Gastrocnemius medialis (tissue), 4 donors: Measurements from ENCODE around the gene SPECC1L. TPM values are rescaled to one million over a fixed set of nuclear protein-coding genes. Genes with fewer than 3 reads are reported as not detected.
A peak's percentile ranks its signal among the peaks of the same experiment; 100 is the strongest.

Source experiments
- ATAC-seq, 2 donors: fragments of 150-250 bp; one replicate each; pipeline ENCODE4 v1.9.1; 2016
- DNase-seq, 2 donors: peaks; one replicate each; pipeline ENCODE4 v3.0.0-alpha.2; 2019
- H3K27ac ChIP-seq, 4 donors: fragments of 200-600 bp; sonication (generic); 1 replicate in 1 of 4; 2 replicates in 3 of 4; pipeline ENCODE4 v1.5.1; 2016 to 2018; ENCODE audit warnings: mild to moderate bottlenecking in 2 of 4, moderate library complexity in 1 of 4
- H3K27me3 ChIP-seq, 3 donors: fragments of 200-600 bp; sonication (generic) in 2 of 3; 1 replicate in 1 of 3; 2 replicates in 2 of 3; pipeline versions ENCODE4 v1.5.1 to v1.6.0; 2016 to 2019; ENCODE audit warnings: mild to moderate bottlenecking in 1 of 3, moderate library complexity in 1 of 3
- H3K36me3 ChIP-seq, 2 donors: fragments of 200-600 bp; sonication (generic) in 1 of 2; one replicate each; pipeline ENCODE4 v1.5.1; 2017 to 2018
- H3K4me1 ChIP-seq, 2 donors: fragments of 200-600 bp; sonication (generic) in 1 of 2; one replicate each; pipeline ENCODE4 v1.5.1; 2016 to 2017; ENCODE audit warnings: mild to moderate bottlenecking in 2 of 2
- H3K4me3 ChIP-seq, 4 donors: fragments of 200-600 bp; sonication (generic) in 3 of 4; 1 replicate in 1 of 4; 2 replicates in 3 of 4; pipeline ENCODE4 v1.5.1; 2016 to 2019; ENCODE audit warnings: mild to moderate bottlenecking in 2 of 4
- H3K9me3 ChIP-seq, 3 donors: fragments of 200-600 bp; sonication (generic) in 2 of 3; 1 replicate in 1 of 3; 2 replicates in 2 of 3; pipeline ENCODE4 v1.5.1; 2016 to 2019
- POLR2A ChIP-seq, 2 donors: fragments of 450-650 bp; IDR thresholded peaks; one replicate each; pipeline ENCODE4 v1.6.1; 2017; ENCODE audit warnings: antibody characterized with exemption in 2 of 2, mild to moderate bottlenecking in 2 of 2, moderate library complexity in 2 of 2
- in situ Hi-C, 4 donors: fragments of 200-750 bp; cut with MboI; loops; one replicate each; pipeline versions ENCODE4 v1.15.0 to v1.8.0; 2017; ENCODE audit warnings: low sequenced_read_pairs in 4 of 4
- intact Hi-C: fragments of 100-400 bp; cut with DNase I; formaldehyde crosslinking; loops from one replicate; pipeline ENCODE4 v1.15.1; 2023; ENCODE audit warnings: low total_unique reads
- total RNA-seq, 4 donors: library from RNA; depleted of rRNA; stranded (reverse); fragments of >200 nt; gene quantifications; one replicate each; pipeline versions ENCODE4 v1.1.0 to v1.2.3, GENCODE V29; 2016
- TF ChIP-seq, protein P1 (sequence below), 5 experiments: fragments of 450-650 bp in 3 of 5; fragments of 200-600 bp in 2 of 5; sonication (generic) in 2 of 5; IDR thresholded peaks in 4 of 5; conservative IDR thresholded peaks in 1 of 5; 1 replicate in 4 of 5; 2 replicates in 1 of 5; pipeline ENCODE4 v1.5.1; 2016 to 2019; ENCODE audit warnings: antibody characterized with exemption in 5 of 5, mild to moderate bottlenecking in 3 of 5, moderate library complexity in 3 of 5

The SPECC1L gene
- total RNA-seq, 4 donors from 2014 or later, result 16.2 to 19.9 (median 18.7) TPM

DNA sequence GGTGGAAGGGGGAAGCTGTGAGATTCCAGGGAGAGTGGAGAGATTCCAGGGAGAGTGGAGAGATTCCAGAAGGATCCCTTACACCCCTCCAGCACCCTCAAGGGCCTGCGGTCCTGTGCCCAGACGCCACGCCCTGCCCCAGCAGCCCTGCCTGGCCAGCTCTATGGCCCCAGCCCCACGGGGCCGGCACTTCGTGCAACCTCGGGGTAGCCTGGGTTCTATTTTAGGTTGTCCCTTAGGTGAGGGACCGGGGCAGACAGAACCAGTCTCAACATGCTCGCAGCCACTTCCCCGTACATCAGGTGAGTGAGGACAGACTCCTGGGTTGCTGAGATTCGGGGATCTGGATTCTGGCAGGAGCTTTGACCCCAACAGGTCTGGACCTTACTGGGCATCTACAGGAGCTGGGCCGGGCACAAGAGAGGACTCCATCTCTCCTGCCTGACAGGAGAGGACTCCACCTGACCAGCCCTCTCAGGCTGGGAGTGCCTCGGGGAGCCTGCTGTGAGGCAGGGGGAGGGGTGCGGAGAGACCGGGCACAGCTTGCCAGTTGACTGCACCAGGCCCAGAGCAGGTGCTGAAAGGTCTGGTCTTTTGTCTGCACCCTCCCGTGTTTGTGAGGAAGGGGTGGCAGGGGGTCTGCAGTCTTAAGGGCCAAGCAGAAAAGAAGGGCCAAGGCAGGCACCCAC is 148.3 kb downstream of the SPECC1L start:
- no peak overlapping the region for H3K4me3 ChIP-seq
- H3K27me3 ChIP-seq, result no peaks in the 10 kb centered on the region
- no peak for TF ChIP-seq POLR2A (IDR thresholded peaks at IDR 0.05)
- TF ChIP-seq, protein P1, sequence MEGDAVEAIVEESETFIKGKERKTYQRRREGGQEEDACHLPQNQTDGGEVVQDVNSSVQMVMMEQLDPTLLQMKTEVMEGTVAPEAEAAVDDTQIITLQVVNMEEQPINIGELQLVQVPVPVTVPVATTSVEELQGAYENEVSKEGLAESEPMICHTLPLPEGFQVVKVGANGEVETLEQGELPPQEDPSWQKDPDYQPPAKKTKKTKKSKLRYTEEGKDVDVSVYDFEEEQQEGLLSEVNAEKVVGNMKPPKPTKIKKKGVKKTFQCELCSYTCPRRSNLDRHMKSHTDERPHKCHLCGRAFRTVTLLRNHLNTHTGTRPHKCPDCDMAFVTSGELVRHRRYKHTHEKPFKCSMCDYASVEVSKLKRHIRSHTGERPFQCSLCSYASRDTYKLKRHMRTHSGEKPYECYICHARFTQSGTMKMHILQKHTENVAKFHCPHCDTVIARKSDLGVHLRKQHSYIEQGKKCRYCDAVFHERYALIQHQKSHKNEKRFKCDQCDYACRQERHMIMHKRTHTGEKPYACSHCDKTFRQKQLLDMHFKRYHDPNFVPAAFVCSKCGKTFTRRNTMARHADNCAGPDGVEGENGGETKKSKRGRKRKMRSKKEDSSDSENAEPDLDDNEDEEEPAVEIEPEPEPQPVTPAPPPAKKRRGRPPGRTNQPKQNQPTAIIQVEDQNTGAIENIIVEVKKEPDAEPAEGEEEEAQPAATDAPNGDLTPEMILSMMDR (IDR thresholded peaks at IDR 0.05 in 4 of 5, conservative IDR thresholded peaks at IDR 0.05 in 1 of 5), result no peak
- DNase-seq (no peak), ATAC-seq (no peak)
- H3K4me1 ChIP-seq, result peaks cover 11 to 13% of the 10 kb centered on the region in 2 donors
- no peak overlapping the region for H3K27ac ChIP-seq
- intact Hi-C loops, result loop anchor here (5.0 kb wide), 1 partner anchor 92 kb away; no protein-coding TSS in a partner anchor
- no peaks in the 10 kb centered on the region for H3K9me3 ChIP-seq
- H3K36me3 ChIP-seq, result peaks cover 0 to 29% of the 10 kb centered on the region in 2 donors
- in situ Hi-C loops, result loop anchor here in 2 of 4 donors (5.0 to 10.0 kb wide), 2 partner anchors 76 to 108 kb away; partner anchors contain the start of gene UPB1 (in 1 of the 2)

DNA sequence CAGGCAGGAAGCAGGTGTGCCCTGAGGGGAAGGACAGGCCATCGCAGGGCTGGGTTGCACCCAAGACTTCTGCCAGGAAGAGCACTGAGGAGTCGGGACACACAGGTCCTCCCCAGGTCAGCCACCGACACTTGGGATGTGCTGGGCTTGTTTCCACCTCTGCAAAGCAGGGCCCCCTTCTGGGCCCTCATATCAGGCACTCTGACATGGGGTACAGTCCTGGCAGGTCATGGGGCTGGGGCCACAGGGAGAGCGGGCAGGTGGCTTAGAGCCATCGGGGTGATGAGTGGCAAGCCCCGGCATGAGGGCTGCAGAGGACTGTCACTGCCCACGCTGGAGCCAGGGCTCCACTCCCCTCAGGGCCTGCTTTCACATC is 148.8 kb downstream of the SPECC1L start:
- in situ Hi-C loops (loop anchor here in 2 of 4 donors (5.0 to 10.0 kb wide), 2 partner anchors 75 to 108 kb away; partner anchors contain the start of gene UPB1 (in 1 of the 2)), intact Hi-C loops (loop anchor here (5.0 kb wide), 1 partner anchor 92 kb away; no protein-coding TSS in a partner anchor)

DNA sequence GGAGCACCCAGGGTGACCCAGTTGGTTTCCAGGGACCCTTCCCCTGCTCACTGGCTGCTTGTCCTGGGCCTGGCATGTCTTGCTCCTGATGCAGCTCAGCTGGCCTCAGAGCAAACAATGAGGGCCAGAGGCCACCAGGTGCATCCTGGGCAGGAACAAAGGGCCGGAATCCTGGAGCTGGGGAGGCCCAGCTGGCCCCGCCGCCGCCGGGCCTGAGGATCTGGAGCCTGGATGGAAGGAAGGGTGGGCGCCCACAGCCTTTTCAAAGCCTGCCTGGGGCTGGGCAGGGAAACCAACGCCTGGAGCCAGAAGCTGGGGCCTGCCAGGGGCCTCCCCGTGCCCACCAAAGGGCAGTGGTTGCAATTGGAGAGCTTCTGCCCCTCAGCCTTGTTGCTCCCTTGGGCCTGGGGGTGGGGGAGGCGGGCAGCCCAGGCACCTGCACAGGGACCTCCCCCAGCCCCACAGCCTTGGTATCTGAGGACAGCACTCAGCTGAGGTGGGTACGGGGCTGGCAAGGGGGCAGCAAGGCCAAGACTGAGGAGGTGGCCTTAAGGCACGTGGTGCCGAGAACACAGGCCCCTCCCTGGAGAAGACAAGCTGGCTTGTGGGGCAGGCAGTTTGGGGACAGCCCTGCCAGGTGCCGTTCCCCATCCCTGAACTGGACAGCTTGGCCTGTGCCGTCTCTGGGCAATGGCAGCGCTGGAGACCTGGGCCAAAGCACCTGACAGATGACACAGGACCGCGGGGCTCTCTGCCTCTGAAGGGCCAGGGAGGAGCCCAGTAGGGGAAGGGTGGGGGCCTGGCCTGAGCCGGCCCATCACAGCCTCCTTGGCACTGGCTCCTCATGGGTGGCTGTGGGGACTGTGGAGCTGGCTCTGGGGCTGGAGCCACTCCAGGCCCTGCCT is 149.7 kb downstream of the SPECC1L start:
- H3K4me1 ChIP-seq, result peaks cover 11 to 13% of the 10 kb centered on the region in 2 donors

More for the DNA sequence above, 148.8 kb downstream of the SPECC1L start:
- peaks cover 11 to 13% of the 10 kb centered on the region in 2 donors for H3K4me1 ChIP-seq
- no peak for TF ChIP-seq POLR2A (IDR thresholded peaks at IDR 0.05)
- TF ChIP-seq, protein P1 (IDR thresholded peaks at IDR 0.05 in 4 of 5, conservative IDR thresholded peaks at IDR 0.05 in 1 of 5), result no peak
- H3K9me3 ChIP-seq, result no peaks in the 10 kb centered on the region
- peaks cover 0 to 24% of the 10 kb centered on the region in 2 donors for H3K36me3 ChIP-seq
- H3K27ac ChIP-seq, result no peak overlapping the region
- no peak overlapping the region for H3K4me3 ChIP-seq
- no peak for DNase-seq
- no peak for ATAC-seq
- H3K27me3 ChIP-seq, result peaks cover 3 to 5% (median 5%) of the 10 kb centered on the region in 3 donors

DNA sequence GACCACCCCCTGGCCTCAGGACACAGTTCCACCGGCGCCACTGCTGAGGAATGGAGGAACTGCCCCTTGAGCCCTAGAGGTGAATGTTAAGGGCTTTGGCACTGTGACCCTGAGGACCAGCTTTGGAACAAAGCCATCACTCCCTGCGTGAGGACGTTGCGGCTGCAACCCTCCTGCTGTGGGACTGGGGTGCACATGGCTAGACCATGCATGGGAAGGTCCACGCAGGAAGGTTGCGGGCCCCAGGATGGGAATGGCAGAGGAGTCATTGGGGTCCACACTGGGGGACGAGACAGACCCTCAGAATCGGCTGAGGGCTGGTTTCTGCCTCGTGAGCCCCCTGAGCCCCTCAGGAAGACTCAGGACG is 150.3 kb downstream of the SPECC1L start:
- TF ChIP-seq, protein P1 (IDR thresholded peaks at IDR 0.05 in 4 of 5, conservative IDR thresholded peaks at IDR 0.05 in 1 of 5), result no peak
- TF ChIP-seq POLR2A (IDR thresholded peaks at IDR 0.05), result no peak
- ATAC-seq (no peak), DNase-seq (no peak)
- in situ Hi-C loops (loop anchor here in 1 of 4 donors (10.0 kb wide), 1 partner anchor 104 kb away; no protein-coding TSS in a partner anchor), intact Hi-C loops (loop anchor here (5.0 kb wide), 2 partner anchors 81 to 336 kb away; no protein-coding TSS in a partner anchor)
- Histone ChIP-seq H3K36me3 (peaks cover 0 to 9% of the 10 kb centered on the region in 2 donors), H3K4me1 (peaks cover 11 to 13% of the 10 kb centered on the region in 2 donors), H3K9me3 (no peaks in the 10 kb centered on the region), H3K27me3 (peaks cover 4 to 10% (median 6%) of the 10 kb centered on the region in 3 donors), H3K4me3 (no peak overlapping the region), H3K27ac (no peak overlapping the region)

More for the DNA sequence above, 149.7 kb downstream of the SPECC1L start:
- peak overlapping the region in 2 of 4 donors; percentile 6 to 26 for H3K27ac ChIP-seq
- in situ Hi-C loops, result loop anchor here in 1 of 4 donors (10.0 kb wide), 1 partner anchor 104 kb away; no protein-coding TSS in a partner anchor
- peaks cover 4 to 10% (median 6%) of the 10 kb centered on the region in 3 donors for H3K27me3 ChIP-seq
- DNase-seq (peak in 1 of 2 donors; percentile 34), ATAC-seq (peak; percentile 24 to 31)
- TF ChIP-seq, protein P1 (IDR thresholded peaks at IDR 0.05 in 4 of 5, conservative IDR thresholded peaks at IDR 0.05 in 1 of 5), result no peak
- TF ChIP-seq POLR2A (IDR thresholded peaks at IDR 0.05), result no peak
- H3K4me3 ChIP-seq, result no peak overlapping the region
- intact Hi-C loops, result loop anchor here (5.0 kb wide), 2 partner anchors 82 to 337 kb away; no protein-coding TSS in a partner anchor
- H3K36me3 ChIP-seq, result peaks cover 0 to 15% of the 10 kb centered on the region in 2 donors
- no peaks in the 10 kb centered on the region for H3K9me3 ChIP-seq
